Sigmoid colon (tissue), 7 donors: ENCODE data around the gene MAP4. TPM values are rescaled to one million over a fixed set of nuclear protein-coding genes. Genes with fewer than 3 reads are reported as not detected.

ENCODE experiments used
- DNase-seq: peaks from one replicate; pipeline ENCODE4 v3.0.0-alpha.2; 2019
- H3K27ac ChIP-seq, 4 donors: fragments of 200-600 bp; sonication (generic); one replicate each; pipeline ENCODE4 v1.5.1; 2016 to 2019; ENCODE audit warnings: mild to moderate bottlenecking in 1 of 4
- H3K27me3 ChIP-seq, 3 donors: fragments of 200-600 bp; sonication (generic); one replicate each; pipeline ENCODE4 v1.5.1; 2019; ENCODE audit warnings: mild to moderate bottlenecking in 1 of 3
- H3K36me3 ChIP-seq, 4 donors: fragments of 200-600 bp; sonication (generic); one replicate each; pipeline ENCODE4 v1.5.1; 2016 to 2019
- H3K4me1 ChIP-seq, 4 donors: fragments of 200-600 bp; sonication (generic); one replicate each; pipeline ENCODE4 v1.5.1; 2017 to 2019
- H3K4me3 ChIP-seq, 4 donors: fragments of 200-600 bp; sonication (generic); one replicate each; pipeline ENCODE4 v1.5.1; 2017 to 2019; ENCODE audit warnings: mild to moderate bottlenecking in 2 of 4, moderate library complexity in 1 of 4
- H3K9me3 ChIP-seq, 4 donors: fragments of 200-600 bp in 3 of 4; sonication (generic) in 3 of 4; one replicate each; pipeline versions ENCODE4 v1.5.1 to v1.6.1; 2013 to 2019
- CTCF ChIP-seq, 4 experiments: fragments of 450-650 bp in 3 of 4; fragments of 200-600 bp in 1 of 4; IDR thresholded peaks; one replicate each; pipeline ENCODE4 v1.5.1; 2016 to 2019; ENCODE audit warnings: antibody characterized with exemption in 4 of 4, mild to moderate bottlenecking in 3 of 4, moderate library complexity in 2 of 4
- EP300 ChIP-seq, 4 donors: sonication (generic); formaldehyde crosslinking; IDR thresholded peaks; one replicate each; pipeline ENCODE4 v1.6.1; 2017; ENCODE audit warnings: antibody characterized with exemption in 4 of 4
- POLR2A ChIP-seq, 2 donors: fragments of 450-650 bp; IDR thresholded peaks; one replicate each; pipeline ENCODE4 v1.6.1; 2016; ENCODE audit warnings: antibody characterized with exemption in 2 of 2, mild to moderate bottlenecking in 2 of 2, moderate library complexity in 2 of 2
- POLR2AphosphoS5 ChIP-seq, 4 donors: sonication (generic); formaldehyde crosslinking; IDR thresholded peaks; one replicate each; pipeline ENCODE4 v1.6.1; 2017; ENCODE audit warnings: antibody characterized with exemption in 4 of 4
- WGBS, 2 donors: extraction: QIAGEN DNeasy Blood & Tissue Kit; methylation state at CpG; one replicate each; pipeline ENCODE4 v1.1.7; 2013; 5-methylcytosine and 5-hydroxymethylcytosine counted together
- intact Hi-C: fragments of 100-400 bp; cut with DNase I; formaldehyde crosslinking; loops from one replicate; pipeline ENCODE4 v1.15.1; 2023
- polyA plus RNA-seq, 3 donors: library from polyadenylated mRNA; stranded (reverse); fragments of 200-250 nt; gene quantifications; one replicate each; pipeline ENCODE4 v1.2.3, GENCODE V29; 2013
- total RNA-seq, 4 donors: library from RNA; depleted of rRNA; stranded (reverse); fragments of >200 nt; gene quantifications; one replicate each; pipeline ENCODE4 v1.1.0, GENCODE V29; 2016
- donor health status: healthy with polysubstance abuse.
- donor health status: Bipolar disorder and iron deficiency.
- donor health status: healthy.

Gene MAP4
- total and polyA plus RNA-seq, 7 donors, result 41.2 to 266 (median 138) TPM

DNA sequence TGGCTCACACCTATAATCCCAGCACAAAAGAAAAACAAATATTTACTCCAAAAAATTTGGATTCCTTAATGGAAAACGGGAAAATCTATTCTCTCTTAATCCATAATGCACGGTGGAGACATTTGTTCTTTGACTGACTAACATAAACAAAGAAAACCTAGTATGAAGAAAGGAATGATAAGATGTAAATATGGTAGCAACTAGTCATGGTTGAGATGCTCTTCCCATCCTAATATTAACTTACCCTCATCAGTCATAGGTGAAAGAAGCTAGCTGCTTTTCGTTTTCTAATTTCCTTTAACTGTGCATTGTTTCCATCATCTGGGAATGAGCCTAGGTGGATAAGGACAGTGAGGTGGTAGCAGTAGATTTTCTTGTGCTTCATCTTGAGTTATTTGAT lies 22.0 kb downstream of the MAP4 start:
- Histone ChIP-seq H3K36me3 (peaks cover 0 to 18% (median 0%) of the 10 kb centered on the region in 4 donors), H3K9me3 (no peaks in the 10 kb centered on the region), H3K27me3 (no peaks in the 10 kb centered on the region), H3K4me3 (no peak overlapping the region), H3K27ac (no peak overlapping the region), H3K4me1 (peaks cover 0 to 48% (median 27%) of the 10 kb centered on the region in 4 donors)
- no peak for DNase-seq
- 84 to 89% methylated on average over 3 of the region's 3 CpGs for WGBS, 2 donors
- TF ChIP-seq CTCF (IDR thresholded peaks at IDR 0.05) (no peak), POLR2AphosphoS5 (IDR thresholded peaks at IDR 0.05) (no peak), POLR2A (IDR thresholded peaks at IDR 0.05) (no peak), EP300 (IDR thresholded peaks at IDR 0.05) (no peak)
- intact Hi-C loops, result loop anchor here (5.0 kb wide), 2 partner anchors 102 to 157 kb away; no protein-coding TSS in a partner anchor

DNA sequence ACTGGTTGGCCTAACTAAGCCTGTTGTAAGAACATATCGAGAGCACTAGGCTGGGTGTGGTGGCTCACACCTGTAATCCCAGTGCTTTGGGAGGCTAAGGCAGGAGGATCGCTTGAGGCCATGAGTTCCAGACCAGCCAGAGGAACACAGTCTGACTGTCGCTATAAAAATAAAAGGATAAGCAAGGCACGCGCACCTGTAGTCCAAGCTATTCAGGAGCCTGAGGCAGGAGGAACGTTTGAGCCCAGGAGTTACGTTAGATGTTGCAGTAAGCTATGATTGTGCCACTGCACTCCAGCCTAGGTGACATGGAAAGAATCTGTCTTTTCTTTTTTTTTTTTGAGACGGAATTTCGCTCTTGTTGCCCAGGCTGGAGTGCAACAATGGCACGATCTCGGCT lies 24.9 kb downstream of the MAP4 start:
- Histone ChIP-seq H3K4me1 (peaks cover 0 to 25% (median 13%) of the 10 kb centered on the region in 4 donors), H3K27me3 (no peaks in the 10 kb centered on the region), H3K4me3 (no peak overlapping the region), H3K27ac (no peak overlapping the region), H3K9me3 (no peaks in the 10 kb centered on the region), H3K36me3 (peaks cover 0 to 18% (median 2%) of the 10 kb centered on the region in 4 donors)
- DNase-seq, result no peak
- intact Hi-C loops, result loop anchor here (5.0 kb wide), 2 partner anchors 99 to 154 kb away; no protein-coding TSS in a partner anchor
- 96% methylated on average over 11 of the region's 11 CpGs for WGBS, 2 donors
- no peak for TF ChIP-seq POLR2AphosphoS5 (IDR thresholded peaks at IDR 0.05)
- no peak for TF ChIP-seq EP300 (IDR thresholded peaks at IDR 0.05)
- no peak for TF ChIP-seq POLR2A (IDR thresholded peaks at IDR 0.05)
- no peak for TF ChIP-seq CTCF (IDR thresholded peaks at IDR 0.05)

GRCh38 chr3:47989981-47990440 lies 26.2 kb downstream of the MAP4 start:
- Histone ChIP-seq H3K27ac (peak overlapping the region in 2 of 4 donors; percentile 29 to 52), H3K4me3 (no peak overlapping the region), H3K36me3 (peaks cover 0 to 18% (median 2%) of the 10 kb centered on the region in 4 donors), H3K4me1 (peaks cover 0 to 29% (median 11%) of the 10 kb centered on the region in 4 donors), H3K27me3 (no peaks in the 10 kb centered on the region), H3K9me3 (no peaks in the 10 kb centered on the region)
- whole genome bisulfite sequencing, 2 donors, result 63 to 66% methylated on average over 2 of the region's 2 CpGs
- intact Hi-C loops, result loop anchor here (2.0 to 5.0 kb wide), 3 partner anchors 98 to 161 kb away; no protein-coding TSS in a partner anchor
- TF ChIP-seq POLR2AphosphoS5 (IDR thresholded peaks at IDR 0.05) (peak in 1 of 4 donors; percentile 38), CTCF (IDR thresholded peaks at IDR 0.05) (peak; percentile 72 to 89 (median 86)), EP300 (IDR thresholded peaks at IDR 0.05) (no peak), POLR2A (IDR thresholded peaks at IDR 0.05) (no peak)
- peak; percentile 94 for DNase-seq

GRCh38 chr3:47985381-47985780 lies 30.8 kb downstream of the MAP4 start:
- WGBS, 2 donors, result 57 to 63% methylated on average over 1 of the region's 1 CpG
- intact Hi-C loops, result no loop called here
- Histone ChIP-seq H3K4me1 (peaks cover 0 to 54% (median 26%) of the 10 kb centered on the region in 4 donors), H3K36me3 (peaks cover 0 to 3% (median 0%) of the 10 kb centered on the region in 4 donors), H3K27ac (peak overlapping the region in 1 of 4 donors; percentile 3), H3K4me3 (no peak overlapping the region), H3K27me3 (no peaks in the 10 kb centered on the region), H3K9me3 (no peaks in the 10 kb centered on the region)
- no peak for DNase-seq
- TF ChIP-seq POLR2AphosphoS5 (IDR thresholded peaks at IDR 0.05) (no peak), CTCF (IDR thresholded peaks at IDR 0.05) (no peak), EP300 (IDR thresholded peaks at IDR 0.05) (no peak), POLR2A (IDR thresholded peaks at IDR 0.05) (no peak)
